Measurements from ENCODE around the gene CACNA1I.

CACNA1I gene

GRCh38 chr22:39569066-39569465 is 1.5 kb upstream of the CACNA1I start:
- no peaks in the 10 kb centered on the region for H3K4me1 ChIP-seq (ENCODE audit: control insufficient read depth, insufficient read depth, low read length, unreplicated experiment)
- no peaks in the 10 kb centered on the region for H3K27me3 ChIP-seq (ENCODE audit: insufficient read depth, low read length)
- H3K27ac ChIP-seq (ENCODE audit: low read depth, low read length) = no peak overlapping the region
- no peaks in the 10 kb centered on the region for H3K79me2 ChIP-seq (ENCODE audit: control insufficient read depth, insufficient read depth, low read length, unreplicated experiment)
- no peak overlapping the region for H2AFZ ChIP-seq (ENCODE audit: low read length, unreplicated experiment)
- no peak overlapping the region for H3K4me3 ChIP-seq (ENCODE audit: low read depth, low read length)
- no peaks in the 10 kb centered on the region for H3K36me3 ChIP-seq (ENCODE audit: insufficient read depth, low read length)

GRCh38 chr22:39570226-39570625 is 327 bp upstream of the CACNA1I start:
- Histone ChIP-seq H3K27me3 (ENCODE audit: insufficient read depth, low read length) (no peaks in the 10 kb centered on the region), H3K36me3 (ENCODE audit: insufficient read depth, low read length) (no peaks in the 10 kb centered on the region), H2AFZ (ENCODE audit: low read length, unreplicated experiment) (no peak overlapping the region), H3K4me1 (ENCODE audit: control insufficient read depth, insufficient read depth, low read length, unreplicated experiment) (peaks cover 8% of the 10 kb centered on the region), H3K79me2 (ENCODE audit: control insufficient read depth, insufficient read depth, low read length, unreplicated experiment) (no peaks in the 10 kb centered on the region), H3K4me3 (ENCODE audit: low read depth, low read length) (no peak overlapping the region), H3K27ac (ENCODE audit: low read depth, low read length) (no peak overlapping the region)

- H3K4me1 ChIP-seq (ENCODE audit: control insufficient read depth, insufficient read depth, low read length, unreplicated experiment) = peaks cover 9% of the 10 kb centered on the region
These were observed 985 bp downstream of the CACNA1I start for GRCh38 chr22:39571538-39571937.

GRCh38 chr22:39574779-39575551 is 4.4 kb downstream of the CACNA1I start:
- Histone ChIP-seq H3K79me2 (ENCODE audit: control insufficient read depth, insufficient read depth, low read length, unreplicated experiment) (no peaks in the 10 kb centered on the region), H3K4me3 (ENCODE audit: low read depth, low read length) (no peak overlapping the region), H2AFZ (ENCODE audit: low read length, unreplicated experiment) (no peak overlapping the region), H3K27ac (ENCODE audit: low read depth, low read length) (no peak overlapping the region), H3K36me3 (ENCODE audit: insufficient read depth, low read length) (no peaks in the 10 kb centered on the region), H3K27me3 (ENCODE audit: insufficient read depth, low read length) (no peaks in the 10 kb centered on the region), H3K4me1 (ENCODE audit: control insufficient read depth, insufficient read depth, low read length, unreplicated experiment) (peaks cover 9% of the 10 kb centered on the region)

More at GRCh38 chr22:39571538-39571937, 985 bp downstream of the CACNA1I start:
- H2AFZ ChIP-seq (ENCODE audit: low read length, unreplicated experiment) = no peak overlapping the region
- no peak overlapping the region for H3K4me3 ChIP-seq (ENCODE audit: low read depth, low read length)
- no peak overlapping the region for H3K27ac ChIP-seq (ENCODE audit: low read depth, low read length)
- no peaks in the 10 kb centered on the region for H3K27me3 ChIP-seq (ENCODE audit: insufficient read depth, low read length)
- no peaks in the 10 kb centered on the region for H3K36me3 ChIP-seq (ENCODE audit: insufficient read depth, low read length)
- no peaks in the 10 kb centered on the region for H3K79me2 ChIP-seq (ENCODE audit: control insufficient read depth, insufficient read depth, low read length, unreplicated experiment)

GRCh38 chr22:39575552-39575825 is 4.9 kb downstream of the CACNA1I start:
- Histone ChIP-seq H3K27me3 (ENCODE audit: insufficient read depth, low read length) (no peaks in the 10 kb centered on the region), H2AFZ (ENCODE audit: low read length, unreplicated experiment) (no peak overlapping the region)

GRCh38 chr22:39576027-39576426 is 5.5 kb downstream of the CACNA1I start:
- H3K4me1 ChIP-seq (ENCODE audit: control insufficient read depth, insufficient read depth, low read length, unreplicated experiment) = peaks cover 9% of the 10 kb centered on the region
- H3K27me3 ChIP-seq (ENCODE audit: insufficient read depth, low read length) = peaks cover 4% of the 10 kb centered on the region; the same call in 1 of the 2 replicates
- no peak overlapping the region for H2AFZ ChIP-seq (ENCODE audit: low read length, unreplicated experiment)
- H3K27ac ChIP-seq (ENCODE audit: low read depth, low read length) = no peak overlapping the region
- H3K4me3 ChIP-seq (ENCODE audit: low read depth, low read length) = no peak overlapping the region
- no peaks in the 10 kb centered on the region for H3K36me3 ChIP-seq (ENCODE audit: insufficient read depth, low read length)
- H3K79me2 ChIP-seq (ENCODE audit: control insufficient read depth, insufficient read depth, low read length, unreplicated experiment) = no peaks in the 10 kb centered on the region

More at GRCh38 chr22:39575552-39575825, 4.9 kb downstream of the CACNA1I start:
- Histone ChIP-seq H3K79me2 (ENCODE audit: control insufficient read depth, insufficient read depth, low read length, unreplicated experiment) (no peaks in the 10 kb centered on the region), H3K27ac (ENCODE audit: low read depth, low read length) (no peak overlapping the region), H3K36me3 (ENCODE audit: insufficient read depth, low read length) (no peaks in the 10 kb centered on the region), H3K4me1 (ENCODE audit: control insufficient read depth, insufficient read depth, low read length, unreplicated experiment) (peaks cover 9% of the 10 kb centered on the region), H3K4me3 (ENCODE audit: low read depth, low read length) (no peak overlapping the region)

GRCh38 chr22:39577366-39577765 is 6.8 kb downstream of the CACNA1I start:
- H3K4me1 ChIP-seq (ENCODE audit: control insufficient read depth, insufficient read depth, low read length, unreplicated experiment) = peaks cover 9% of the 10 kb centered on the region
- no peak overlapping the region for H3K27ac ChIP-seq (ENCODE audit: low read depth, low read length)
- H2AFZ ChIP-seq (ENCODE audit: low read length, unreplicated experiment) = no peak overlapping the region
- H3K4me3 ChIP-seq (ENCODE audit: low read depth, low read length) = no peak overlapping the region
- H3K27me3 ChIP-seq (ENCODE audit: insufficient read depth, low read length) = peaks cover 5% of the 10 kb centered on the region; the same call in 1 of the 2 replicates
- H3K36me3 ChIP-seq (ENCODE audit: insufficient read depth, low read length) = no peaks in the 10 kb centered on the region
- no peaks in the 10 kb centered on the region for H3K79me2 ChIP-seq (ENCODE audit: control insufficient read depth, insufficient read depth, low read length, unreplicated experiment)

GRCh38 chr22:39577900-39578299 is 7.3 kb downstream of the CACNA1I start:
- Histone ChIP-seq H3K36me3 (ENCODE audit: insufficient read depth, low read length) (no peaks in the 10 kb centered on the region), H3K27me3 (ENCODE audit: insufficient read depth, low read length) (peaks cover 5% of the 10 kb centered on the region; the same call in 1 of the 2 replicates)

GRCh38 chr22:39580006-39580441 is 9.5 kb downstream of the CACNA1I start:
- no peak overlapping the region for H3K4me3 ChIP-seq (ENCODE audit: low read depth, low read length)
- H3K79me2 ChIP-seq (ENCODE audit: control insufficient read depth, insufficient read depth, low read length, unreplicated experiment) = no peaks in the 10 kb centered on the region
- H3K4me1 ChIP-seq (ENCODE audit: control insufficient read depth, insufficient read depth, low read length, unreplicated experiment) = peaks cover 3% of the 10 kb centered on the region
- no peaks in the 10 kb centered on the region for H3K36me3 ChIP-seq (ENCODE audit: insufficient read depth, low read length)
- no peak overlapping the region for H3K27ac ChIP-seq (ENCODE audit: low read depth, low read length)
- H2AFZ ChIP-seq (ENCODE audit: low read length, unreplicated experiment) = no peak overlapping the region
- H3K27me3 ChIP-seq (ENCODE audit: insufficient read depth, low read length) = peaks cover 16% of the 10 kb centered on the region

More at GRCh38 chr22:39577900-39578299, 7.3 kb downstream of the CACNA1I start:
- Histone ChIP-seq H3K4me1 (ENCODE audit: control insufficient read depth, insufficient read depth, low read length, unreplicated experiment) (peaks cover 9% of the 10 kb centered on the region), H3K4me3 (ENCODE audit: low read depth, low read length) (no peak overlapping the region), H2AFZ (ENCODE audit: low read length, unreplicated experiment) (no peak overlapping the region), H3K27ac (ENCODE audit: low read depth, low read length) (no peak overlapping the region), H3K79me2 (ENCODE audit: control insufficient read depth, insufficient read depth, low read length, unreplicated experiment) (no peaks in the 10 kb centered on the region)

GRCh38 chr22:39580795-39581194 is 10.2 kb downstream of the CACNA1I start:
- peaks cover 16% of the 10 kb centered on the region for H3K27me3 ChIP-seq (ENCODE audit: insufficient read depth, low read length)
- no peaks in the 10 kb centered on the region for H3K36me3 ChIP-seq (ENCODE audit: insufficient read depth, low read length)
- no peaks in the 10 kb centered on the region for H3K4me1 ChIP-seq (ENCODE audit: control insufficient read depth, insufficient read depth, low read length, unreplicated experiment)

GRCh38 chr22:39581303-39581702 is 10.8 kb downstream of the CACNA1I start:
- H3K4me1 ChIP-seq (ENCODE audit: control insufficient read depth, insufficient read depth, low read length, unreplicated experiment) = no peaks in the 10 kb centered on the region
- H3K4me3 ChIP-seq (ENCODE audit: low read depth, low read length) = no peak overlapping the region
- H3K27ac ChIP-seq (ENCODE audit: low read depth, low read length) = no peak overlapping the region
- no peak overlapping the region for H2AFZ ChIP-seq (ENCODE audit: low read length, unreplicated experiment)
- H3K36me3 ChIP-seq (ENCODE audit: insufficient read depth, low read length) = no peaks in the 10 kb centered on the region
- H3K79me2 ChIP-seq (ENCODE audit: control insufficient read depth, insufficient read depth, low read length, unreplicated experiment) = no peaks in the 10 kb centered on the region
- peaks cover 16% of the 10 kb centered on the region for H3K27me3 ChIP-seq (ENCODE audit: insufficient read depth, low read length)

More at GRCh38 chr22:39580795-39581194, 10.2 kb downstream of the CACNA1I start:
- Histone ChIP-seq H3K79me2 (ENCODE audit: control insufficient read depth, insufficient read depth, low read length, unreplicated experiment) (no peaks in the 10 kb centered on the region), H3K4me3 (ENCODE audit: low read depth, low read length) (no peak overlapping the region), H2AFZ (ENCODE audit: low read length, unreplicated experiment) (no peak overlapping the region), H3K27ac (ENCODE audit: low read depth, low read length) (no peak overlapping the region)
